Duodenal mucosa (tissue), 2 donors: Measurements from ENCODE around the gene COL9A3.
"Not testable (repeated sequence)": the region's sequence is repeated elsewhere in the genome, so short reads cannot be mapped to it uniquely, and the experiment has no call there.

Experiments
- H3K27ac ChIP-seq: one replicate; pipeline ENCODE4 v1.7.0; 2013; ENCODE audit warnings: low read depth, low read length
- H3K27me3 ChIP-seq, 2 donors: one replicate each; pipeline ENCODE4 v1.7.0; 2013; ENCODE audit warnings: low read length in 2 of 2, control low read depth in 1 of 2; ENCODE audit not compliant: insufficient read depth in 2 of 2, control insufficient read depth in 1 of 2
- H3K36me3 ChIP-seq, 2 donors: one replicate each; pipeline ENCODE4 v1.7.0; 2013; ENCODE audit warnings: low read length in 2 of 2, control low read depth in 1 of 2; ENCODE audit not compliant: insufficient read depth in 2 of 2, control insufficient read depth in 1 of 2
- H3K4me1 ChIP-seq, 2 donors: one replicate each; pipeline ENCODE4 v1.7.0; 2013; ENCODE audit warnings: low read length in 2 of 2, control low read depth in 1 of 2; ENCODE audit not compliant: insufficient read depth in 2 of 2, control insufficient read depth in 1 of 2
- H3K4me3 ChIP-seq, 2 donors: one replicate each; pipeline ENCODE4 v1.7.0; 2013; ENCODE audit warnings: low read length in 2 of 2, low read depth in 1 of 2
- H3K9ac ChIP-seq, 2 donors: one replicate each; pipeline ENCODE4 v1.7.0; 2013; ENCODE audit warnings: low read length in 2 of 2, low read depth in 1 of 2
- H3K9me3 ChIP-seq, 2 donors: one replicate each; pipeline ENCODE4 v1.7.0; 2013; ENCODE audit warnings: low read length in 2 of 2, control low read depth in 1 of 2; ENCODE audit not compliant: control insufficient read depth in 1 of 2

COL9A3 gene

DNA sequence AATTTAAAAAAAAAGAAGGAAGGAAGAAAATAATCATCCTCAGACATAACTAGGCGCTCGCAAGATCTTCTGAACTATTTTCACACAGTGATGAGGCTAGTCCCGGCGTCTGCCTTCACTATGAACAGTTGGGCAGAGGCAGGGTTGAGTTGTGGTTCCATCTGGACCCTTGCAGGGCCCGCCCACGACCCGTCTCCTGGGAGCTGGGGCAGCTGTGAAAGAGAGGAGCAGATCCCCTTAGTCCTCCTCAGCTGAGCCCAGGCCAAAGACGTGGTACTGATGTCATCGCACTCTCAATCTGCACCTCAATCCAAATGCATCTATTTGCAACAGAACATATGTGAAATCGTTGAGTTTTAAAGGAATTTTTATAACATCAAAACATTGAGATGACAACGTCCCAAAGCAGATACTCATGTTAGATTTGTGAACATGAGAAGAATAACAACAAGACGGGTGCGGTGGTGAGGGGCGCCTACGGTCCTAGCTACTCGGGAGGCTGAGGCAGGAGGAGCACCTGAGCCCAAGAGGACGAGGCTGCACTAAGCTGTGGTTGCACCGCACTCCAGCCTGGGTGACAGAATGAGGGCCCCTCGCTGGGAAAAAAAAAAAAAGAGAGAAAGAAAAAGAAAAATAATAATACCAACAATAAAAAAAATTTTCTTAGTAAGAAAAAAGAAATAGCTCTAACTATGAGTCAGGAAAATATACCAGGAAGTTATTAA, 29.5 kb downstream of the COL9A3 start:
- Histone ChIP-seq H3K4me1 (no peaks in the 10 kb centered on the region), H3K9me3 (no peaks in the 10 kb centered on the region), H3K36me3 (no peaks in the 10 kb centered on the region), H3K27me3 (no peaks in the 10 kb centered on the region), H3K27ac (no peak overlapping the region), H3K9ac (no peak overlapping the region), H3K4me3 (no peak overlapping the region)

DNA sequence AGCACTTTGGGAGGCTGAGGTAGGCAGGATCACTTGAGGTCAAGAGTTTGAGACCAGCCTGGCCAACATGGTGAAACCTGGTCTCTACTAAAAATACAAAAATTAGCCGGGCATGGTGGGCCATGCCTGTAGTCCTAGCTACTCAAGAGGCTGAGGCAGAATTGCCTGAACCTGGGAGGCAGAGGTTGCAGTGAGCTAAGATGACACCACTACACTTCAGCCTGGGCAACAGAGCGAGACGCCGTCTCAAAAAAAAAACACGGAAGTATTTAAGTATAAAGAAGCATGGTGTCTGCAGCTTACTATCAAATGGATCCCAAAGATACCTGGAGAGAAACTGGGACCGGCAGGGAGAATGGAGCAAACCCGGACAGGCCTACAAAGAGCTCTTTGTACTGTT, 32.1 kb downstream of the COL9A3 start:
- not testable (repeated sequence) for H3K9ac ChIP-seq, H3K27me3 ChIP-seq, H3K27ac ChIP-seq, H3K4me3 ChIP-seq, H3K9me3 ChIP-seq, H3K36me3 ChIP-seq, H3K4me1 ChIP-seq

GRCh38 chr20:62849431-62849830, 32.6 kb downstream of the COL9A3 start:
- H3K9me3 ChIP-seq, result no peaks in the 10 kb centered on the region
- no peak overlapping the region for H3K27ac ChIP-seq
- no peak overlapping the region for H3K9ac ChIP-seq
- no peaks in the 10 kb centered on the region for H3K4me1 ChIP-seq
- H3K4me3 ChIP-seq, result no peak overlapping the region
- H3K36me3 ChIP-seq, result peaks cover 3 to 4% of the 10 kb centered on the region in 2 donors
- no peaks in the 10 kb centered on the region for H3K27me3 ChIP-seq

DNA sequence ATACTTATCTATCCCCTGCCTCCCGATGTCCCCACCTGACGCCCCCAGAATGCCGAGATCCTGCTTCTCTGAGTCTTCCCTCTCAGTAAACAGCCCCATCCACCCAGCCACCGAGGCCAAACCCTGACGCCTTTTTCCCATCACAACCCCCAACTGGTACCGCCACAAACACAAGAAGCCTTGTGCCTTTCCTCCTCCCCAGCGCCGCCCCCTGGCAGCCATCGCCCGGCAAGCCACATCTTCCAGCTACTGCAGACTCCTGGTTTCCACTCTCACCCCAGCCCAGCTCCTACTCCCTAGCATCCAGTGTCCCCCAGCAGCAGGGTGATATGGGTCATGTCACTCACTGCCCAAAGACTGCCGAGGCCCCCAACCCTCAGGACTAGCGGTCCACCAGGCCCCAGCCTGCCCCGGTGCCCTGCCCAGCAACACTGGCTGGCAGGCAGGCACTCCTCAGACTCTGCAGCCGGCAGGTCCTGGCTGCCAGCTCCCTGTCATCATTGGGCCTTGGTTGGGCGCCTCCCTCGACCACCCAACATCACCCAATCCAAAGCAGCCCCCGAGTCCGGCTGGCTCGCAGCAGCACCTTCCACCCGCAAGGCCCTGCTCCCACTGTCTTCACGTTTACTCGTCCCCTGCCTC, 33.6 kb downstream of the COL9A3 start:
- Histone ChIP-seq H3K27ac (no peak overlapping the region), H3K4me1 (no peaks in the 10 kb centered on the region), H3K9ac (no peak overlapping the region), H3K36me3 (peaks cover 3 to 4% of the 10 kb centered on the region in 2 donors), H3K4me3 (no peak overlapping the region), H3K9me3 (no peaks in the 10 kb centered on the region), H3K27me3 (no peaks in the 10 kb centered on the region)

- Histone ChIP-seq H3K4me3 (no peak overlapping the region), H3K4me1 (no peaks in the 10 kb centered on the region), H3K36me3 (peaks cover 3 to 9% of the 10 kb centered on the region in 2 donors), H3K27me3 (no peaks in the 10 kb centered on the region), H3K9me3 (no peaks in the 10 kb centered on the region), H3K9ac (no peak overlapping the region), H3K27ac (no peak overlapping the region)
Measured at GRCh38 chr20:62852196-62852595, 35.3 kb downstream of the COL9A3 start.

- H3K4me1 ChIP-seq, result no peaks in the 10 kb centered on the region
- no peak overlapping the region for H3K27ac ChIP-seq
Measured at GRCh38 chr20:62852841-62853240, 36.0 kb downstream of the COL9A3 start.

DNA sequence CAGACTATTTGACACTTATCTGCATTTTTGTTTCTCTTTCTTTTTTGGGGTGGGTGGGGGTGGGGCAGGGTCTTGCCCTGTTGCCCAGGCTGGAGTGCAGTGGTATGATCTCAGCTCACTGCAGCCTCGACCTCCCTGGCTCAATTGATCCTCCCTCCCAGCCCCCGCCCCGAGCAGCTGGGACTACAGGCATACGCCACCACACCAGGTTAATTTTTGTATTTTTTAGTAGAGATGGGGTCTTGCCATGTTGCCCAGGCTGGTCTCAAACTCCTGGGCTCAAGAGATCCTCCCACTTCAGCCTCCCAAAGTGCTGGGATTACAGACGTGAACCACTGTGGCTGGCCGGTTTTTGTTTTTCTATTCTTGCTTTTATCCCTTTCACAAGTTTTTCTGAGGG, 36.5 kb downstream of the COL9A3 start:
- not testable (repeated sequence) for H3K27me3 ChIP-seq, H3K36me3 ChIP-seq, H3K27ac ChIP-seq, H3K9ac ChIP-seq, H3K4me1 ChIP-seq, H3K9me3 ChIP-seq, H3K4me3 ChIP-seq

More at GRCh38 chr20:62852841-62853240, 36.0 kb downstream of the COL9A3 start:
- H3K27me3 ChIP-seq, result no peaks in the 10 kb centered on the region
- H3K9ac ChIP-seq, result no peak overlapping the region
- no peaks in the 10 kb centered on the region for H3K9me3 ChIP-seq
- H3K4me3 ChIP-seq, result no peak overlapping the region
- peaks cover 3 to 9% of the 10 kb centered on the region in 2 donors for H3K36me3 ChIP-seq

DNA sequence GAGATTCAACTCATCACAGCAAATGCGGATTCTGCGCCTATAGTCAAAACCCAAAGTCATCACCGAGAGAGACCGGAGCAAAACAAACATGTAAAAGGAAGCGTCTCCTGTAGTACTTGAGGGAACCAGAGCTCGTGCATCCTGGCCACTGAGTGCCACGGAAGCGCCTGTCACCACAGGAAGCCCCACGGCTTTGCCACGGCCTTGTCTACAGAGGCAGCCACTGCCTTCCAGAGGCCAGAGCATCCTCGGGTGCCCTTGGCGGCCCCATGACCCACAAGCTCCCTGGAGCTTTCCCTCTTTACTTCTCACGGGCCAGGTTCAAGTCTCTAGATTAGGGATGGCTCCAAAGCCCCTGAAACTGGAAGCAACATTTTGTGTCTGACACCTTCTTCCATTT, 37.3 kb downstream of the COL9A3 start:
- Histone ChIP-seq H3K9ac (no peak overlapping the region), H3K4me3 (no peak overlapping the region), H3K27ac (no peak overlapping the region), H3K4me1 (no peaks in the 10 kb centered on the region), H3K27me3 (no peaks in the 10 kb centered on the region), H3K36me3 (peaks cover 3 to 9% of the 10 kb centered on the region in 2 donors), H3K9me3 (no peaks in the 10 kb centered on the region)

DNA sequence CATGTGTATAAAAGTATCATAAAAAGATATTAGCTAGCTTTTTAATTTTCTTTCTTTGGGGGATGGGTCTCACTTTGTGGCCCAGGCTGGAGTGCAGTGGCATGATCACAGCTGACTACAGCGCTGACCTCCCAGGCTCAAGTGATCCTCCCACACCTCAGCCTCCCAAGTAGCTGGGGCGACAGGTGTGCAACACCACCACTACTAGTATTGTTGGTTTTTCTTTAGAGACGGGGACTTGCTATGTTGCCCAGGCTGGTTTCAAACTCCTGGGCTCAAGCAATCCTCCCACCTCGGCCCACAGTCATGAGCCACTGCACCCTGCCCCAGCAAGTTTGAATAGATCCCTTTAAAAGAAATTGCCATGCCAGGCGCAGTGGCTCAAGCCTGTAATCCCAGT, 38.3 kb downstream of the COL9A3 start:
- no peak overlapping the region for H3K27ac ChIP-seq
- H3K4me1 ChIP-seq, result peaks cover 2 to 4% of the 10 kb centered on the region in 2 donors
- H3K27me3 ChIP-seq, result peaks cover 0 to 1% of the 10 kb centered on the region in 2 donors
- H3K9ac ChIP-seq, result no peak overlapping the region
- H3K9me3 ChIP-seq, result no peaks in the 10 kb centered on the region
- no peak overlapping the region for H3K4me3 ChIP-seq
- H3K36me3 ChIP-seq, result peaks cover 3 to 9% of the 10 kb centered on the region in 2 donors

- no peak overlapping the region for H3K27ac ChIP-seq
Measured at GRCh38 chr20:62856931-62857619, 40.2 kb downstream of the COL9A3 start.

More at GRCh38 chr20:62856931-62857619, 40.2 kb downstream of the COL9A3 start:
- H3K9ac ChIP-seq, result no peak overlapping the region
- no peaks in the 10 kb centered on the region for H3K9me3 ChIP-seq
- H3K36me3 ChIP-seq, result peaks cover 3 to 9% of the 10 kb centered on the region in 2 donors
- no peak overlapping the region for H3K4me3 ChIP-seq
- peaks cover 0 to 6% of the 10 kb centered on the region in 2 donors for H3K27me3 ChIP-seq
- peaks cover 7 to 10% of the 10 kb centered on the region in 2 donors for H3K4me1 ChIP-seq
